A172 (cell line): Measurements from ENCODE around the gene PYGM. TPM values are rescaled to one million over a fixed set of nuclear protein-coding genes. Genes with fewer than 3 reads are reported as not detected.
A peak's percentile ranks its signal among the peaks of the same experiment; 100 is the strongest.

Experiments
- DNase-seq: peaks from one replicate; pipeline ENCODE4 v3.0.0-alpha.2; 2015; ENCODE audit warnings: low spot score
- total RNA-seq: library from RNA; depleted of rRNA; stranded (reverse); fragments of >200 nt; shearing (Covaris generic); gene quantifications from 2 replicates; pipeline ENCODE4 v1.2.3, GENCODE V29; 2014

PYGM gene
- total RNA-seq, 1 experiment from 2014 or later, result 0.12 TPM

DNA sequence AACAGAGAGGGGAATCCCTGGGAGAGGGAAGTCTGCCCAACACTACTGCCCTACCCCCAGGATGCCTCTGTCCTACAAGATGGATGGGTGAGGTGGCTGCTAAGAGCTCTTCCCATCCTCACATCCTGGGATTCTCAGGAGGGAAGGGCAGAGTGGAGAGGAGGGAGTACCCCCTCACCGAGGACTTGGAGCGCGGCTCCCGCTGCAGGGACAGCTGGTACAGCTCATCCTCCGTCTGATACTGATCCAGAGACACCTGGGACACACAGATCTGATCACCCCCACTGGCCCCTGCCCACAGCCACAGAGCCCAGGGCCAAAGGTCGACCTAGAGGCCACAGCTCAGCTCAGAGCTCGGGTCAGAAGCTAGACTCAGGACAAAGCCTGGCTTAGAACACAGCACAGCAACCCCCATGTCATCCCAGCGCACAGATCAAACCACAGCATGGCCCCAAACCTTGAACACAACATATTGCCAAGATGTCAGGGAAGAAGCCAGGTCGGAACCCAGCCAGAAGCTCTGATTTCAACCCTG is 24.0 kb downstream of the PYGM start:
- no peak for DNase-seq

DNA sequence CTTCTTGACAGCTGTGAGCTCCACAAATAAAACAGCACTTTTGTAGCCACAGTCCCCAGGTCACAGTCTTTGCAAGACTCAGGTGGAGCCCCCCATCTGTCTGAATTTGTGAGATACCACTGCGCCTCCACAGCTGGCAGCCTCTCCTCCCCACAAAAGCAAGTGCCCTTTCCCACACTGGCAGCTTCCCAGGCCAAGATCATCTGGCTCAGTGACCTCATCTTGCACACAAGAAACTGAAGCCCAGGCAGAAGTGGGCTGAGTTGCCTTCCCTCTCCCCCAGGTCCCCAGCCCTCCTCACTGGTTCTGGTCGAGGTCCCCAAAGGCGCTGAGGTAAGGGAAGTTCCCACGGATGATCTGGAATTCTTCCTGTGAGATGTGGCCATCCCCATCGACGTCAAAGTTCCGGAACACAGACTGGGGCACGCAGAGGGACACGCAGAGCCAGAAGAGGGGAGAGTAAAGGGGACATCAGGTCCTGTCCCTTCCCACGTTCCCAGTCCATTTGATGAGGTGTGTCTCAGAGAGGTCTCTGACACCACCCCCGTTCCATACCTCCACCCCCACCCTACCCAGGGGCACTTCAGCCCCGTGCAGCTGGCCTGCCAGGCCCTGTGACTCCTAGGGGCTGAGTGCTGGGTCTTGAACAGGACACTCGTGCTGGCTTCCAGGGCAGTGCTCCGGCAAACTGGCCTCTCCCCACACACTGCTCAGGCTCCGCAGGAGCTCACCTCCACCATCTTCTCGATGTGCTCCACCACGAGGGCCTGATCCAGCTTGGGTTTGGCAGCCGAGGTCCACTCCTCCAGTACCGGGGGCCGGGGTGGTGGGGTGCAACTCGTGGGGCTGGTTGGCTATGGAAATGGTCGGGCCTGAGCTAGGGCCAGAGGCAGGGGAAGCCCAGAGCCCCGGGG is 24.7 kb downstream of the PYGM start:
- DNase-seq, result no peak

DNA sequence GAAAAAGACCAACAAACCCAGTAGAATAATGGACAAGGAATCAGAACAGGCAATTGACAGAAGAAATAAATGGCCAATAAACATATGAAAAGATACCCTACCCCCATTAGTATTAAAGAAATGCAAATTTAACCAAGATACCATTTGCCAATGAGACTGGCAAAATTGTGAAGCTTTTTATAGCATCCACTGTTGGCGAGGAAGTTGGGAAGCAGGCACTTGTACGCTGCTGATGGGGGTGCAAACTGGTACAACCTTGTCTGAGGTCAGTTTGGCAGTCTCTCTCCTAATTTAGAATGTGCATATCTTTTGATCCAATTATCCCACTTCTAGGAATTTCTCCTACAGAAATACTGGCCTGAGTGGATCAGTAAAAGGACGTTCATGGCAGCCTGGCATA is 28.2 kb downstream of the PYGM start:
- DNase-seq, result no peak

DNA sequence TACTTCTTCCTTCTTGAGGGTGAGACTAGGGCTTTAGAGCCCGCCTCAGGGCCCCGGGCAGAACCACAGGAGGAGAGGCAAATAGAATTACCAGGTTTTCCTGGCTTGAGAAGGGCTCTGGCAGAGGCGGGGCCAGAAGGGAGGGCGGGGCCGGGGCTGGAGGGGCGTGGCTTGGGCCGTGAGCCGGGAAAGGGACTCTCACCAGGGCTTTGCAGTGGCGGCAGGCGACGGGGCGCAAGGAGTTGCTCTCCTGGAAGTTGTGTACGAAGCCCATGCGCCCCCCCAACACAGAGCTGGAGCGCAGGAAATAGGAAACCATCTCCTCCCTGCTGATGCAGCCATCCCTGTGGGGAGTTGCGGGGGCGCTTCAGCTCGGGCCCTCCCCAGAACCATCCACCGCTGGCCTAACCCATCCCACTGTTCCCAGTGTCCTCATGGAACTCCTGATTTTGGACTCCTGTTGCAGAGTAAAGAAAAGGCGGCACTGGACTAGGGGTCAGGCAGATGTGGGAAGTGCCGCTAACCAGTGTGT is 29.9 kb downstream of the PYGM start:
- no peak for DNase-seq

DNA sequence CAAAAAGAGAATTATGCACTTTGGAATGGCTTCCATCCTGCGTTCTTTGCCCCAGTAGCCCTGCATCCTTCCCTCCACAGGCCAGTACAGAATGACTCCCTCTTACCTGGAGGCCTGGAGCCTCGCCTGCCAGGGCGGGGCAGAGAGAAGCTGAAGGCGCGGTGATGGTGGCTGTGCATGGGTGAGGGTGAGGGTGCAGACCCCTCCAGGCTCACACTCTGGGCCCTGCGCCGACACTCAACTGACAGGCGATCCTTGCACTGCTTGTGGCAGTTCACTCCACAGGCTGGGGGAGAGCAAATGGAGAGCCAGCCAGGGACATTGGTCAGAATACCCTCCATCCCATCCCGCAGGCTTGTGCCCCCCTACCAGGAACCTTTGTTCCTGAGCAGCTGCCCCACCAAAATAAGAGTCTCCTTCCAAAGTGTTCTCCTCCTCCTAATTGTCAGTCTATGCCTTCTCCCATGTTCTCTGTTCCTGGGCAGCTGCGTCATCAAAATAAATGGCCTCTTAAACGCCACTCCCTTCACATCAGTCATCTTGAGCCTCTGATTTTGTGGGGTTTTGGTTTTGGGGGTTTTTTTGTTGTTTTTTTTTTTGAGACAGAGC is 30.9 kb downstream of the PYGM start:
- no peak for DNase-seq

DNA sequence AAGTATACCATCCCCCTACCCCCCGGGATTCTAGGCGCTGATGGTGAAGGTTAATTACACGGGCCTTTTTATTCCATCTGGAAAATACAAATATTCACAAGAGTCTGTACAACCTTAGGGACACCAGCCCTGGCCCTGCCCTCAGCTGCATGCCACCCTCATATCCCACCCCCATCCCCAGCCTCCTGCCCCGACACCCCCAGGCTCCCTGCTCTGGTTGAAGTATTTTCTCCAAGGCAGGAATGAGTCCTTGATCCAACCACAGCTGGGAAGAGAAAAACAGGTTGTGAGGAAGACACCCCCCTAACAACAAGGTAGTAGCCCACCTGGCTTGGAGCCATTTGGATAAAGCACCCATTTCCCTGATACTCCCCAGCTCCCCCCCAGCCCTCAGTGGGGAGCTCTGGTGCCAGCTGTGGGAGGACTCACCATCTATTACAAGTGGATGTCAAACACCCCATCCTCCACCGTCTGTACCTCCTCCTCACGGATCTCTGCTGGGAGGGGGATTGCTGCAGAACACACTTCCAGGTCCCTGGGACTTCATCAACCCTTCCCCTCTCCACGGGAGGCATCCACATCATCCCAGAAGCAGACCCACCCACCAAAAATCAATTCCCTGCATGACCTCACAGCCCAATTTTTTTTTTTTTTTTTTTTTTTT is 32.8 kb downstream of the PYGM start:
- DNase-seq, result no peak

DNA sequence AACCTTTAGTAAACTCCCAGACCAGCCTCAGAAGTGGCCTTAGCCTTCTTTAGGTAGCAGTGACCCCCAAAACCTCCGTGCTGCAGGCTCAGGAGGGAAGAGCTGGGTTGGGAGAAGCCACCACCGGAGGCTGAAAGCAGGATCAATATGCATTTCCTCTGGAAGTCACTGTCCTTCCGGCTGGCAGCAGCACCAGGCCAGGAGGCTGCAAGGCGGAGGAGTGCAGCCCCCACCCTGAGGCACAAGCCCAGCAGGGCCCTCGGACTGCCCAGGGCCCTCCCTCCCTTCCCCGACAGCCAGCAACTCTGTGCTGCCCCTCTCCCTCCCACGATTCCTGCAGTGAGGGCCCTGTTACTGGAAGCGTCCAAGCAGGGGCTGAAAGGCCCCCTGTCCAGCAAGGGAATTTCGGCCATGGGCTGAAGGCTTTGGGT is 33.5 kb downstream of the PYGM start:
- DNase-seq, result no peak

DNA sequence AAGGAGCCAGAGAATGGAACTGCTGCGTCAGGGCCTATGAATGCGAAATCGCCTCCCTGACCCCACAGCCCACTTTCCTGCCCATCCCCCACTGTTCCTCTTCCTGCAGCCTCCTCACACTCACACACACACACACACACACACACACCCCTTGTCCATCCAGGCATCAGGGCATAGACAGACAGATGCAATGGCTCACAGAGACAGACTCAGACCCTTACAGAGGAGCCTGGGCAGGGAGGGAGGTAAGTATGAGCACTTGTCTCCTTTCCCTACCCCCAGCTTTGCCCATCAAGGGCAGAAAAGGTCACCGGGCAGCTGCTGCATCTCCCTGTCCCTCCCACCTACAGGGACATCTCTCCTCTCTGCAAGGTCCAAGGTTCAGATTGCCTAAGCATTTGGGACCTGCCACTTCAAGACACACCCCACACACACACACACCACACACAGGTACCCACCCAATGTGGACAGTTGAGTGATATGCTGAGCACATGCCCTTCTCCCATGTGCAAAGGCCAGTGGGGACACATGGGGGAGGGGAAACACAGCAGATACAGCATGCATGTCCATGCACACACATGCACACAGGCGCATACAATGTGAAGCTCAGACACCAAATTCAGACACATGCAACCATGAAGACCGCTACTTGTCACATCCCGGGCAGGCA is 34.8 kb downstream of the PYGM start:
- no peak for DNase-seq

DNA sequence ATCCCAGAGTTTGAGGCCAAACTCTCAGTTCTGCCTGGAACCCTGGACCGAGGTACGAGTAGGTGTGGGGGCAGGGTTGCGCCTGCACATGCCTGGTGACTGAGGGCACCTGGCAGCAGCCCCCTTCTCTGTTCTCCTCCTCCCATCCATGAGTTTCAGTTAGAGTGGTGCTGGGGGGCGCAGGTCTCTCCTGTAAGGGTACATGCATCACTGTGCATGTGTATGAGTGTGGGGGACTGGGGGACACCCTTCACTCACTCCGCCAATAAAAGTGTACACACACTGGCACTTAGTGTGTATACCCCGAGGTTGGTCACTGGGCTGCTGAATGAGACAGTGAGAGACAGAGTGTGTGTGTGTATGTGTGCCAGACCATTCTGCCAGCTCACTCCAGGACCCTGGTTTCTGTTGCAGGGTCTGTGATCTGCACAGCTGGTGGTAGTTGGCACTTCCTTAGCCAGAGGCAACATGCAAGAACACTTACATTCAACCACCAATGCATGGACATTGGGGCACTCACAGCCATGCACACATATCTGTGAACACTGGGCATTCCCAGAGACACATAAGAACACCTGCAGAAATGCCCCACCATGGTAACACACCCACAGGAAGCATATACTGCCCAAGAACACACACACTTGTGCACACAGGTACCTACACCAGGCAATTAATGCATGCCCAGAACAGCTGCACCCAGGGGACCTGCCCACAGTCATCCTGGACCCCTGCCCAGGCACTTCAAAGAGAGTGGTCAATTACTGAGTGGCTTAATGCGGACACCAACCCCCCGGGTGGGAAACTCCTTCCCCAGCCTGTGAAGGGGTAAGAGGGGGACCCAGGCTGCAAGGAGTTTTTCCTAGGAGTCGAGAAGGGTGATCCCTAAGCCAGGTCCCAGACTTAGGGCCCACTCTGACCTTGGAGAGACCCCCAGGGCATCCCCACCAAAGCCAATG is 35.6 kb downstream of the PYGM start:
- no peak for DNase-seq

DNA sequence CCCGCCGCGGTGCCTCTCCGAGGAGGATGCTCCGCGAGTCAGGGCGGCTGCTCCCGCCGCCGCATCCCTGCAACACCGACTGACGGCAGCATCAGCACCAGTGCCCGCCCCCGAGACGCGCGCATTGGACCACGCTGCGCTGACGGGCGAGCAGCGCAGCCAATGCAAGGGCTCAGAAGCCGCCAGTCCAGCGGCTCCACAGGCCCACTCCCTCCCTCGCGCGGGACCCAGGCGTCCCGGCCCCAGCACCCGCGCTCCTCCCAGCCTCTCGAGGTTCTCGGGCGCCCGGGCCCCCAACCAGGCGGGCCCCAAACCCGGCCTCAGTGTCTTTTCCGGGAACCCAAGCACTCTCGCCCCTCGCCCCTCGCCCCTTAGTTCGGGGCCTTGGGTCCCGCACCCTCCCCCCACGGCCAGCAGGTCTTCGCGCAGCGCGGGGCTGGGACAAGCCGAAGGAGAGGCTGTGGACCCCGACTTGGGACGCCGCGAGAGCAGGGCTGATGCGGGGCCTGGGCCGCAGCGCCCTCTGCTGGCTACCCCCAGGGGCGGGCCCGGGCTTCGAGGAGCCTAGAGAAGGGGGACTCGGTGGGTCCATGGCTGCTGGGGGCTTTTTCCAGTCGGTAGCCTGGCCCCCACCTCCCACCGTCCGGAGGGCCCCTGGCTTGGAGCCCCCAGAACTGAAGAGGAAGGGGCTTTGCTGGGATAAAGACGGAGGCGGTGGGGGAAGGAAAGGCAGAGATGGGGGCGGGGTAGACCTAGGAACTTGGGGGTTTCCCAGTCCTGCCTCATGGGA is 36.5 kb downstream of the PYGM start, which contains the start of gene NRXN2:
Gene NRXN2 (minus strand): TSS at position 81 of the 790 bp plus-strand sequence. CDS start 9,498 bp downstream, outside the sequence.
- DNase-seq, result peak; percentile 71

DNA sequence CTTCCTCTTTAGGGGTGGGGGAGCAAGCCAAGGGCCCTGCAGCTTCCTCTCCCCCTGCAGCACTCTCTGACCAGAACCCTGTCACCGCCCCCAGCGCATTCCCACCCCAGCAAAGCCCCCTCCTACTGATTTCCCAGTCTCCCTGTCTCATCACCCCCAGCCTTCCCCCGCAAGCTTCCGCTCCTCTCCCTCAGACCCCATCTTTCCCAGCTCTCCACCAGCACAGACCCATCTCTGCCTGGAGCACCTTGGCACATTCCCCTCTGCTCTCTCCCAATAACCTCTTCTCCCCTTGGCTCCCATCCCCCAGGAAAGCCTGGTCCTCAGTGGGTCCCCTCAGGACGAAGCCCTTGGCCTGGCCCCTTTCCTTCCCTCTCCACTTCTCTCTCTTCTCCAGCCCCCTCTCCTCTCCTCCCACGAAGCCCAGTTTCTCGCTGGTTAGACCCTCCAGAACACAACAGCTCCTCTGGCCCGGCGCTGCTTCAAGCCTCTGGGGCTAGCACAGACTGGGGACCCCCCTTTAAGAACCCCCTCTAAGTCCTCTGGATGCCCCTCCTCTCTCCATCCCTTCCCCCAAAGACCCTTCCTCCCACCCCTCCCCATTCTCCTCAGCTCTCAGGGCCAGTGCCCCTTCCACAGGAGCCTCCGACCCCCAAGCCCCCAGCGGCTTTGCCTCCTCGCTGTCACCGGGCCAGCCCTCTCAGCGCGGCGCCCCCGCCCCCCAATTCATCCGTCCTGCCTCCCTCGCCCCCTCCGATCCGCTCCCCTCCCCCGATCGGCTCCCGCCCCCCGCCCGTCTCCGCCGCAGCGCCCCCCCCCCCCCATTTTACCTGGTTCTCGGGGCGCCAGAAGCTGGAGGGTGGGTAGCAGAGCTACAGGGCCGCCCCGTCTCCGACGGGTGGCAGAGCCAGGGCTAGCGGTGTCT is 37.4 kb downstream of the PYGM start:
- no peak for DNase-seq

DNA sequence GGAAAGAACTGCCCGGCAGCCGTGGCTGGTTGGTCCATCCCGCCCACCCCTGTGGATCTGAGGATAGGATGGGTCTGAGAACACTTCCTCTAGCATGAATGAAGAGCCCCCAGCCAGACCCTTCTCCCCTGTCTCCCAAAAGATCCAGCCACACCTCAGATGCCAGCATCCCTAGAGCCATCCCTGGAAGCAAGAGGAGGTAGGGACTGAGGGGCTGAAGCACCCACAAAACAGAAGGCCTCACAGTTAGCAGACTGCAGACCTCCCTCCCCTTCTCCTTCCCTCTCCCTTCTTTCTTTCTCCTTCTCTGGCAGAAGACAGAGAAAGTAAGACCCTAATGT is 38.4 kb downstream of the PYGM start:
- DNase-seq, result no peak

DNA sequence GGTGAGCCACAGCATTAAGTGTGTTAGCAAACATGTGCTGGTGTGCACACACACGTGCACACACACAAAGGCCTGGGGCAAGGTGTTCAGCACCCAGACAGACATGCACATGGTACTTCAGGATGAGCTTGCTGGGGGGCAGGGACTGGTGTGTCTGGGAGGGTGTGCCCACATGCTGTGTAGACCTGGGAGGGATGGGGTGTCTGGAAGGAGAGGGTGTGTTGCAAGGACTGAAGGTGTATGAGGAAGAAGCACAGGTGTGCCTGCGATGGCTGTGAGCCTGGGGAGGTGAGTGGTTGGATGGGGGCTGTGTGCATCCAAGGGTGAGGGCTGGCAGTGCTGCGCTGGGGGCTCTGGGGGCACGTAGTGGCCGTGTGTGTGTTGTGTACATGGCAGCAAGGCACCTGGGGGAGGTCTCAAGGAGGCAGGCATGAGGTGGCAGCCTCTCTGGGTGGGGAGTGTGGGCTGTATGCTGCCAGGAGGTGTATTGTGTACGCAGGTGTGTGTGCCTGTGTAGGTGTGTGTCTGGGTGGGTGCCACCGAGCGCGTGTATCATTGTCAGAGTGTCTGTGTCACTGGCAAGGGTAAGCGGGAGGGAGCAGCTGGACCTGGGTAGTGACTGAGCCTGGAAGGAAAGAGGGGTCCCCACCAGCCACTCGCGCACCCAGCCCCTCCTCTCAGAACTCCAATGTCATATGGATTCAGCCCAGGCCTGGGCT is 39.0 kb downstream of the PYGM start:
- DNase-seq, result no peak

DNA sequence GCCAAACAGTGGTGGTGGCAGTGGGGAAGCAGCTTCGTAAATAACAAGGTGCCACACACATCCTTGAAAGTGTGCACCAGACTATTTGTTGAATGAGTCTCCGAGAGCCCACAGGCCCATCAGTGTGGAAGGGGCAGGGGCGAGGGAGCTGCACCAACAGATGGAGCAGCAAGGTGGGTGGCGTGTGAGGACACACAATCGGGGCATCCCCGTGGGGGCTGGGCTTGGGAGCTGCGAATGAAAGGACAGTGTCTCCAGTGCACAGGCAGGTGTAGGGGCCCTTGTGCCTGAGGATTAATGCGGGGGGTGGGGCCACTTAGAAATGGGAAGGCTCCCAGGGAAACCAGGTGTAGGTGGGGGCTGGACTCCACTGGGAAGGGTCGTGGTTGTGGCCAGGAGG is 39.6 kb downstream of the PYGM start:
- no peak for DNase-seq

DNA sequence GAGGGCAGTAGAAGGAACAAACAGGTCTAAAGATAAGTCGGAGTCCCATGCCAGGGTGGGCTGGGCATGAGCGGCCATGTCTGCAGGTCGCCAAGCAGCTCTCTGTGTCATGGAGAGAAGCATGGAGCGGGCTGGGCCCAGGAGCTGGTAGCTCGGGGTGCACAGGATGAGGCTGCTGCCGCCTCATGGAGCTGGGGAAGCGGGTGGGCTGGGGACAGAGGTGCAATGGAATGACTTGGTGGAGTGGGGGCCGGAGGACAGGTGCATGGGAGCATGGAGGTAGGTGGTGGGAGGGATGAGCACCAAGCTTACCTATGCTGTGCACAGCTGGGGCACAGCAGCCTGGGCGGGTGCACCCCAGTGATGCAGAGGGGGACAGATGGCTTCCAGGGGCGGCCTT is 40.4 kb downstream of the PYGM start:
- DNase-seq, result no peak

DNA sequence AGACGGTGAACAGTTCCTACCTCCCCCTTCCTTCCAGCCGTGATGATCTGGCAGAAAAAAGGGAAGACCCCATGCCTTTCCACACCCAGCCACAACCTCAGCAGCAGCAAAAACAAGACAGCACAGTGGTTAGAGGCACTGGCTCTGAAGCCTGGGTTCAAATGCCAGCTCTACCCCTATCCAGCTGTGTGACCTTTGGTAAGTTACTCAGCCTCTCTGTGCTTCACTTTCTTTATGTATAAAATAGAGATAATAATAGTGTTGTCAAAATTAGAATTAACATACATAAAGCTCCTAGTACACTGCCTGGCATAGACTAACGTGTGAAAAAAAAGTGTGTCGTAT is 41.0 kb downstream of the PYGM start:
- no peak for DNase-seq

DNA sequence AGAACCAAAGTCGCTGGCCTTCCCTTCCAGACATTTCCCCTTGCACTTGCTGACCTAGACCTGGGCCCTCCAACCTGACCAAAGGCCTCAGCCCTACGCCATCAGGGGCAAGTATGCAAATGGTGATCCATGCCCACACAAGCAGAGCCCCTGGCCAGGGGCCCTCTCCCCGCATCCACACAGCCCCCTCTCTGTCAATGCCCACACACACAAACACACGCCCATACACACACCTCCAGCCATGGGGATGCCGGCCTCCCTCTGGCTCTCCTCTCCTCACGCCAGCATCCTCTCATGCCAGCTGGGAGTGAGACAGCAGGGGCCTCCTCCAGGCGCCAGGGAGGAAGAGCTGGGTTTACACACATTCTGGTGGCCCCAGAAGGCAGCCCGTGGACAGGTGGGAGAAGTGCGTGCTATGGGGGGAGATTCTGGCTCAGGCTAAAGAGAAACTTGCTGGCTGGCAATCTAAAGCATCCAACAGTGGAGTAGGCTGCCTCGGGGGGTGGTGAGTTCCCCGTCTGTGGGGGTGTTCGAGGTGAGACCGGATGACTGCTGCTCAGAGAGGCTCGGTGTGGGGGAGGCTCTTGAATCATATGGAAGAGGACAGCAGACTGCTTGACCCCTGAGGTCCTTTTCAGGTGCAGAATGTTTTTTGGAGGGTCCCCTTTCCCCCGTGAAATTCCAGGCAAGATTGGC is 41.5 kb downstream of the PYGM start:
- DNase-seq, result no peak

DNA sequence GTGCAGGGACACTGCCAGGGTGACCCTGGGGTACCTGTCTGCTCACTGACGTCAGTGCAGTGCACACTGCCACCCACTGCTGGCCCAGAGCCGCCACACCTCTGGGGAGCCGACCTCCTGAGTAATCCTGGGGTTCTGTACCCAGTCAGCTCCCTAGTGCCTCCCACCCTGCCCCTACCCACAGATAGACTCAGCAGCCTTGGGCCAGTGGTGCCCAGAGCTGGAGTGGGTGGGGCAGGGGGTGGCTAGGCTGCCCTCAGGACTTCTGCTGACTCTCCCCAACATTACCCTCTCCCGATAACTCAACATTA is 42.6 kb downstream of the PYGM start:
- DNase-seq, result no peak
